HG03469 (cell line): Measurements from ENCODE around the gene ABCC9.
"Not testable (repeated sequence)": the region's sequence is repeated elsewhere in the genome, so short reads cannot be mapped to it uniquely, and the experiment has no call there.

Experiments used
- ATAC-seq: cut with Tn5 transposase; IDR thresholded peaks from one replicate; pipeline ENCODE4 v1.9.1; 2021; ENCODE audit warnings: mild to moderate bottlenecking, moderate library complexity, moderate number of reproducible peaks; ENCODE audit not compliant: unreplicated experiment

ABCC9 gene

DNA sequence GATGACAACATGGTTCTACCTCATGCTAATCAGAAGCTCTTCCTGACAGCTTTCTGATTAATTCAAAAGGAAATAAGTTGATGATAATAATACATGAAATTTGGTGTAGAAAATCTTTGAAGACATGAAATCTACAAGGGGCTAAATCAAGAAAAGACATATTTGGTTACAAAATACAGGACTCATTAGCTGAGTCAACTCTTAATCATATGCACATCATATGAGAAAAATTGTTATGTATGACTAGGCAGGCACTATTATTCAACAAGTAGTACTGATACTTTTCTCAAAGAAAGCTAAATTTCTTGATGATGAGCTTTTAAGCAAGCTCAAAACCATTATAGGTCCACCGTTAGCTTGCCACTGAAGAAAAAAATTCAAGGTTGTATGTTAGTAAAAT, 7.1 kb downstream of the ABCC9 start:
- no peak for ATAC-seq

DNA sequence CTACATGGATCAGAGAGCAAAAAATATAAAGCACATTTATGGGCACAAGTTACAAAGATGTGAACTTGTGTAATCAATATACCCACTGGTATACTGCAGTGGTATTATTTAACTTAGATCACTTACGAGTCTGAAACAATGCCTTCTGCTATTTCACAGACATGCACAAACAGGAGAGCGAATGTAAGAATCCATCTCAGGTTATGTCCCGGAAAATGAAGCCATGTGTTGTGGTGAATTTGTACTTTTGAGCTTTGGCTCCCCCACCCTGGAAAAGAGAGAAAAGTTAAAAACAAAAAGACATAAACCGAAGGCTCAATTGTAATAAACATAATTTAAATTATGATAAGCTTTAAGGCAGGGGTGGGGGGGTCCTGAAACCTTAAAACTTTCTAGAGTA, 7.6 kb downstream of the ABCC9 start:
- ATAC-seq = no peak

DNA sequence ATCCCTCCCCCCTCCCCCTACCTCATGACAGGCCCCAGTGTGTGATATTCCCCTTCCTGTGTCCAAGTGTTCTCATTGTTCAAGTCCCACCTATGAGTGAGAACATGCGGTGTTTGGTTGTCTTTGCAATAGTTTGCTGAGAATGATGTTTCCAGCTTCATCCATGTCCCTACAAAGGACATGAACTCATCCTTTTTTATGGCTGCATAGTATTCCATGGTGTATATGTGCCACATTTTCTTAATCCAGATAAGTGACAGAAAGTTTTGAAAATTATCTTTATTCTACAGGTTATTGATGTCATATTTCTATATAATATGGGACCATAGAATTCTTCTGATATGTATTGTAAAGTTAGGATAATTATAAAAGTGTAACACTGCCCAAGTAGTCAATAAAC, 11.3 kb downstream of the ABCC9 start:
- ATAC-seq = not testable (repeated sequence)

DNA sequence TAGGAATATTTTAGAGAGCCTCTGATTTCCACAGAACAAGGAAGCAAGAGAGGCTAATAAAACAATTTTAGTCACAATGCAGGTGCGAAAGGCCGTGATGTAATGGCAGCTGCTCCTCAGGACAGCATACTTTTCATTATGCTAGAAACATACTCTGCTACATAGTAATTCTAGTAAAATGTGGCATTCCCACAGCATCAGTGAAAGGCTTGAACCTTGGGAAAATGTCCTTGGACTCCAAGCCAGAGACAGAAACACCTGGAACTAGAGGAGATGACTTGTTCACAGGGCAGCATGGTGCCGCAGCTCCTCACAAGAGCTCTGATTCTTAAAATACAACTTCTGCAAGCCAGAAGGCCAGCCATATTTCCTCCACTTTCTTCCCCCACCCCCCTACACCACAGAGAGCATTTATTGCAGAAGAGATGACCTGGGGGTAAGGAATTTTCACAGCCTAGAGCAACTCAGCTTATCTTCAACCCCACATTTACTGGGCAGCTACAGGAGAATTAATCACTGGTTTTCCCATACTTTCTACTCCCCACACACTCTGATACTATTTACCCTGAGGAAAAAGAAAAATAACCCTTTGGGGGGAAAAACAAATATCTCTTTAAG, 15.8 kb downstream of the ABCC9 start:
- no peak for ATAC-seq

DNA sequence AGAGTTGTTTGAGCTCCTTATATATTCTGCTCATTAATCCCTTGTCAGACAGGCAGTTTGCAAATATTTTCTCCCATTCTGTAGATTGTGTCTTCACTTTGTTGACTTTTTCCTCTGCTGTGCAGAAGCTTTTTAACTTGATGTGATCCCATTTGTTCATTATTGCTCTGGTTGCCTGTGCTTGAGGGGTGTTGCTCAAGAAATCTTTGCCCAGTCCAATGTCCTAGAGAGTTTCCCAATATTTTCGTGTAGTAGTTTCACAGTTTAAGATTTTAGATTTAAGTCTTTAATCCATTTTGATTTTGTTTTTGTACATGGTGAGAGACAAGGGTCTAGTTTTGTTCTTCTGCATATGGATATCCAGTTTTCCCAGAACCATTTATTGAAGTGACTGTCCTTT, 19.8 kb downstream of the ABCC9 start:
- ATAC-seq = no peak

DNA sequence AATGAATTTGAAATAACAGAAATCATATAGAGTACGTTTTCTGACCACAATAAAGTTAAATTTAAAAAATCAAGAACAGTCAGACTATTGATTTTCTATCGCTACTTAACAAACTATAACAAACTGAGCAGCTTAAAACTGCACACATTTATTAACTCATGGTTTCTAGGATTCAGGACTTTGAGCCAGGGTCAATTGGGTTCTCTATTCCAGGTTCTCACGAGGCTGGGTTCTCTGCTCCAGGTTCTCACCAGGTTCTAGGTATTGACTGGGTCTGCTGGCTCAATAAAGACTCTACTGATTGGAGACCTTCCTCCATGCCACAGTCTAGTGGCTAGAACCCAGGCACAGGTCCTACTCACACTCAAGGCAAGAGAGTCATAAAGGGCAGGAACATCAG, 22.8 kb downstream of the ABCC9 start:
- no peak for ATAC-seq

DNA sequence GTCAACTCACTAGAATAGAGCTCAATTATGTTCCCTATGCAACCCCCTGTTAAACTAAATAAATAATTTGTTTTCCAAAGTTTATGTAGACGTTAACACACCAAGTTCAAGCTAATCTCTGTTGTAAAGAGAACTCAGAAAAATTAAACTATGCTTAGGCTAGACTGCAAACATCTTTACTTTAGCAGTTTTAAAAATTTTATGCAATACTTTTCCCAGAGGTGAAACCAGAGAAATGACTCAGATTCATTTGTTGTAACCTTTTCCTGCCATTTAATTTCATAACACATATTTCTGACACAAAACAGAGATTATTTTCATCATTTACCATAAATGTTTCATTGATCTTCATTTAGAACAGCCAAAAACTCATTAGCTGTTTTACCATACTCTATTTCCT, 27.4 kb downstream of the ABCC9 start:
- ATAC-seq = no peak

DNA sequence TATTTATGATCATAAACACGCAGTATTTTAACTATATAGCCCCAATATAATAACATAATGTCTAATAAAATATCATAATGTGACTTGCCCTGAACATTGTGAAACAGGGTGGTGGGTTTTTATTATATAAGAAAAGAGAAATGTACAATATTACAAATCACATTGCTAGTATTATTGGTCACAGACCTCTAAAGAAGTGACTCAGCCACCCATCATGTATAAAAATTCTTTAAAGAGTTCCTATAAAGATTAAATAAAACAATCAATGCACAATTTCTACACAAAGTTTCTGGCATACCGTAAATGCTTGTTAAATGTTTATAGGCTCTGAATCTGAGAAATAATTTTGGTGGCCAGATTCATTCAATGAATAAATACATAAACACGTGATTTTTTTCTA, 28.9 kb downstream of the ABCC9 start:
- no peak for ATAC-seq

DNA sequence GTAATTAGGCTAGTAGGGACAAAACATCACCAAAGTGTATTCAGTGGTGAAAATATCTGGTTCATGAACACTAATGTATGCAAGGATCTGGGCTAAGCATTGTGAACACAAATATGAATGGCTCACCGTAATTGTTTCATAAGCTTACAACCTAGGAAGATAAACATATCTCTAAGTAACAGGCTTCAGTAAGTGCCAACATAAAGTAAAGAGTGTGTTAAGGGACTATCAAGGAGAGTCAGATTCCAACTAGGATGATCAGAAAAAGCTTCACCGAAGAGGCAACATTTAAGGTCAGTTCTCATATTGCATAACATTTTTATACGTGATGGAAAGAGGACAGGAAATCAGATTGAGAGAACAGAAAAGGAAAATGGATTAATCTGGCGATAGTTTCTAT, 29.4 kb downstream of the ABCC9 start:
- ATAC-seq = no peak

DNA sequence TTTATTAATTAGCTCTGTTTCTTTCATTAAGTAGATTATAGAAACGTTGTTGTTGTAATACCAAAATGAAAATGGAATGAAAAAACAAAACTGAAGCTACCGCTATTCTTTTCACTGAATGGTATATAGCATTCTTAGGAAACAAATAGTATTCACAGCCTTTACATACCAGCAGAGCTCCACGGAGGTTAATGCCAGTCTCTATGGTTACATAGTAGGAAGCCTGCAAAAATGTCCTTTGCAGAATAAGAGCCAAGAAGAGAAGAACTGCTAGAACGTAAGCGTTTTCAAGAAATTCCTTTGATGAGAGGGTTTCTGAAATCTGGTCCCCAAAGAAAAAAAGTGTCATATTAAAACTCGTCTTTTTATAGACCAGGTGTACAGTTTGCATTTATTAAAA, 30.6 kb downstream of the ABCC9 start:
- no peak for ATAC-seq

DNA sequence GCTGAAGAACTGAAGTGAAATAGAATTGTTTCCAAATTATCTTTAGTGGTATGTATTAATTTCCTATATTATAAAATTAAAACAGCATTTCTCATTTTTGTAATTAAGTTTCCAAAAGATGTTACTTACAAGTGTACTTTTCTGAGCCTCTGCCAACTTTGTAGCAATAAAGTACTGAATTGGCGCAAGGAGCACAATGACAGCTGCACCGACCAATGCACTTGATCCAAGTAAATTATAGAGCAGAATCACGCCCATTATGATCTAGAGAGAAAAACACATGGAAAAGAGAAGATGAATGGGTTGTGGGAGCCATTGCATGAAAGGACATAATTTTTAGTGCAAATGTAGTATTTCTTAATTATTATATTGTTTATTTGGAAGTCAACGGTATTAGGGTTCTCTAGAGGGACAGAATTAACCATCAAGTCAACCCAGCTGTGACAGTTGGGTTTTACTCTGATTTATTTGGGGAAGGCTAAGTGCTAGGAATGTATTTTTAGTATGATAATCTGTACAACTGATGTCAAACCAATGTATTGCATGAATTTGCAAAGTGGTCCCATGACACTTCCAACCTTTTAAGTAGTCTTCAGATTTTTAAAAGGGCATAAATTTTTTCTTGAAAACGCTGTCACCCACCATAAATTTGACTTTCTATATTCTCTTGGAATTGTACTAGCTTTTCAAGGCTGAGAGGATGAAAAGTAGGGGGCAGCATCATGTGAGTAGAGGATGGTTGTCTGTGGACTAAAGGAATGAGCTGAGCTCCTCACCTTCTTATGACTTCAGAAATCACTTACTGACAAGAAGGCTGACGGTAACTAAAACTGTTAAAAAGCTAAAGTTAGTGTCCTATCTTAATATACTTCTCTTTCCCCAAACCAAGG, 33.0 kb downstream of the ABCC9 start:
- no peak for ATAC-seq

DNA sequence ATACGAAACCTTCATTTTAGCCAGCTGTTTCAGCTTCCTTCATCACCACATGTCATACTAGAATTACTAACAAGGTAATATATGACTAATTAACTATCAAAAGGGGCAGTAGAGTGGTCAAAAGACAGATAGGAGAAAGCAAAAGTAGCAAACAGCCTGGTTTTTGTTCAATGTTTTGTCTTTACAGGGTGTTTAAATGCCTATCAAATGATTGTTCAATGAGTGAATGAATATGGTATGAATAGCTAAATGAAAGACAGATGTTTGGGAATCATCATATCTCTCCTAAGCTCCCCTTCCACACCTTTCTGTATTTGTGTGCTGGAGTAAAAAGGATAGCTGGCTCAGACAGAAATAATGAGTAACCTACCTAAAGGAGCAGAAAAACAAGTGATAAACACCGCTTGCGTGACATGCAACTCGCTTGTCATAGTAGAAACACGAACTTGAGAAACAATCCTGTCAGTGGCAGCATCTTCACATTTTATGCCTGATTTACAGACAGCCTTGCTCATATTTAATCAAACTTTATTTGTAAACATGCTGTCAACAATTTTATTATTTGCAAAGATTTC, 34.2 kb downstream of the ABCC9 start:
- ATAC-seq = no peak

DNA sequence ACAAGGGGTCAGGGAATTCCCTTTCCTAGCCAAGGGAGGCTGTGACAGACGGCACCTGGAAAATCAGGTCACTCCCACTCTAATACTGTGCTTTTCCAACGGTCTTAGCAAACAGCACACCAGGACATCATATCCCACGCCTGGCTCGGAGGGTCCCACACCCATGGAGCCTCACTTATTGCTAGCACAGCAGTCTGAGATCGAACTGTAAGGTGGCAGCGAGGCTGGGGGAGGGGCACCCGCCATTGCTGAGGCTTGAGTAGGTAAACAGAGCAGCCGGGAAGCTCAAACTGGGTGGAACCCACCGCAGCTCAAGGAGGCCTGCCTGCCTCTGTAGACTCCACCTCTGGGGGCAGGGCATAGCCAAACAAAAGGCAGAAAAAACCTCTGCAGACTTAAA, 41.7 kb downstream of the ABCC9 start:
- ATAC-seq = not testable (repeated sequence)

DNA sequence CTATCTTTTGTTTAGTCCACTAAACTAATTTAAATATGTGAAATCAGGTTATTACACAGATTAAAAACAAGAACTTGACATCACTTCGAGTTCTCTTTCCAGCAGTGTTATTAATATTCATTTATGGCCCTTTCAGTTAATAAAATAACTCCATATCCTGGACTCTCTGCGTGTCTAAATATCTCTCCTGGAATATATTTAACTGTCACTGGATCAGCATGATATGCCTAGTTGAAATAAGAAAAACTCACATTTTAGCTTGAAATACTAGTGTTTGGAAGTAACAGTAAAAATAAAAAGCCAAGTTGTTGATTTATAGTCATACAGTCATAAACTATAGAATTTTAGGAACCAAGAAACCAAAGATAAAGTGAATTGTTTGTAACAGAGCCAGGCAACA, 45.6 kb downstream of the ABCC9 start:
- ATAC-seq = no peak

DNA sequence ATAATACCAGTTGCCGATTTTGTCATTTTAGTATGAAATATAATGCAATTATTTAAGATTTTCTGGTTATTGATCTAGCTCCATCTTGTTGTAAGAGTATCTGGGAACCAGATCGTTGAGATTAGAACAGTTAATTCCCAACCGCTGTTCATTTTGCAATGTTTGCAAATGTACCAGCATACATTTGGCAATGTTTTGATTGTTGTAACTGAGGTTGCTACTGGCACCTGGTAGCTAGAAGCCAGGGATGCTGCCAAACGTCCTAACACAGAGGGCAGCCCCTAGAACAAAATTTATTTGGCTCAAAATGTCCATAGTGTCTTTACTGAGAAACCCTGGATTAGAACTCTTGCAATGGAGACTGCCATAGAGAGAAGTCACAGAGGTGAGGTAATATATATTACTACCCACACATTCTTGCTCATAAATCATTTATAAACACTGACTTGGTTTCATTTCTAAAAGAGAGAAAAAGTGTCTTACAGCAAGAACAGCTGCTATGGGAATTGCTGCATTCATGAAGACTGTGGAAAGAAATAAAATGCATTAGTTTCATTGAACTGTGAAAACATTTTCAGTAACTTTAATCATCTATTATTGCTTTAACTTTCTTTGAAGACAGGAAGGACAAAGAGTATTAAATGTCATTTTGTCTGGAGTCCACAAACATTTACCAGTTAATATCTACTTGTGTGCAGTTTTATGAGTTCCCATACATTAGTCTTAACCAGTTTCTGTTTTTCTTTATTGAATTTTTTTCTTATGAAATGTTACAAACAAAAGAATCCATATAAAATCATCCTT, 46.2 kb downstream of the ABCC9 start:
- ATAC-seq = no peak

DNA sequence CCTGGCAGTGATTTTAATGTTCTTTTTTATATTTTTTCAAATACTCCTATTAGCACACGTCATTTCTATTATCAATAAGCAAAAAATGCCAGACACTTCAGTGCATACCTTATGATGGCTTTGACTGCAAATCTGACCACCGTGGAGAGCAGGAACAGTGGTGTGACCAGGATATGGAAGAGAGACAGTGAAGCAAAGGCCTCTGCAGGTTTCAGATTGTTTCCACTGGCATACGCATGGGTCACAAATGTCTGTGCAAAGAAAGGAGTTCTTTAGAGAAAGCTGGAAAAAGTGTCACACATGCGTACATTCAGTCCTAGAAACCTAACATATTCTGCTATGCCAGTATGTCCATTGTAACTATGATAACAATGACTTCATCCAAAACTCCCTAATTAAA, 47.3 kb downstream of the ABCC9 start:
- ATAC-seq = no peak

DNA sequence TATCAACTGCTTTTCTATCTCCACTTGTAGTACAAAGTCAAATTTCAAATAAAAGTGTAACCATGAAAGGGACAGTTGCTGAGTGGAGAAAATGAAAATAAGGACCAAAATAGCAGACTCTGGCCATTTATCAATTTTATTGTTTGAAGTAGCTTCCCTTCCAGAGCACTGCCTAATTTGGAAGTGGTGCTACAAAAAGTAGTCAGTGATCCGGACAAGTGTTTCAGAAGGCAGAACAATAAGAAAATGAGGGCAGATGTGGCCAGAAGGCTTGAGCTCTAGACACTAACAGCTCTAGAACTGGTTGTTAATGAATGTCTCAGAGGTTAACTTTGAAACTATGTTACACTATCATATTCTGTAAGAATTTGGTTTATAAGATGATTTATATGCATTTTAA, 48.9 kb downstream of the ABCC9 start:
- no peak for ATAC-seq

DNA sequence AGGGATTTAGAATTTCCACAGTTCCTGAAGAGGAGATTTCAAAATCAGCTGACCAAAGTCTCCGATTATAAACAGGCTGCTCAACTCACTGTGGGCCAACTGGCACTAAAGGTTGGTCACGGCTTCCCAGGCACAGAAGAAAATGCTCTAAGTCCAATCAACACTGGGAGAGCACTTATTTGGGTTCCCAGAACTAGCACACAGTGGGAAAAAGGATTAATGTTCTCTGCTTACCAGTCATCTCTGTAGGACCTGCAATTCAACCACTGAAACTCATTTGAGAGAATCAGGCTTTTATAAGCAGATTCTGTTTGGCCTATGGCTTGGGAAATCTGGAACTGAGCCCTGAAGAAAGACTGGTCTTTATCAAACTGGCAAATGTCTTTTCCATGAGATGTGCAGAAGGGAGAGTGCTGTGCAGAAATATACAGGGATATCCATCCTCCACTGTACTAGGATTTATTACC, 49.4 kb downstream of the ABCC9 start:
- ATAC-seq = no peak

DNA sequence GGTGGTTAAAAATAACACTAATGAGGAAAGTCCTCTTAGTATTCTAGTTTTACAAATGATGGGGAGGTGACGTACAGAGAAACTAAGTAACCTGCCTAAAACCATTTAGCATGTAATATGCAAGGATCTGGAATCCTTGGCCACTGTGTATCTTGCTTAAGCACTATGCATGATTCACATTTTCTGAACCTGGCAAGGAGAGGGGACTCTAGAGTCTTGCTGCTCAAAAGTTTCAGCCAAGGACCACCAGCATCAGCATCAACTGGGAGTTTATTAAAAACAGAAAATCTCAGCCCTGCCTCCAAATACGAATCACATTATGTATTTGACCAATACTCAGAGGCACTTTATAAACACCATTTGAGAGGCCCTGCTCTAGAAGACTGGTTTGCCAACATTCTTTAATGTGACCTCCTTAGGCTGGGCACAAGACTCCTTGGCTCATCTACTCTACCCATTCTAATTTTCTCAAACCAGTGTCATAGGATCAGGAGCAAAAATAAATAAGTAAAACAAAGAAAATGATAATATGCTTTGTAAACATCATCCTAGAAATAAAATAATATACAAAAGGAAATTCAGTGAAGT, 52.9 kb downstream of the ABCC9 start:
- ATAC-seq = no peak

DNA sequence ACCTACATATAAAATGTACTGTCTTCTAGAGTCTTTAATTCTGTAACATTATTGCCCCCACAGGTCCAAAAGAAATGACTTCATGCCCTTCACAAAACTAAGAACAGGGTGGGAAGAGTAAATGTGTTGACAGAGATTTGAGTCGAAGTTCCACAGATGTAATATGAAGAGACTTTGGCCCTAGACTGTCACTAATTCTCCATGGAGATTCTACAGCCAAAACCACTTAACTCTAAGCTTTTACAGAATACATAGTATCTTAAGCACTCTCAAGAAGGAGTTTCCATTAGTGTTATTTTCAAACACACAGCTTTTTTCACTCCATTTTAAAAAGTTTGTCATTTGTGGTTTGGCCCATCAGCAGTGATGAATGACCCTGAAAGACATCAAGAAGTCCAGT, 56.3 kb downstream of the ABCC9 start:
- no peak for ATAC-seq

DNA sequence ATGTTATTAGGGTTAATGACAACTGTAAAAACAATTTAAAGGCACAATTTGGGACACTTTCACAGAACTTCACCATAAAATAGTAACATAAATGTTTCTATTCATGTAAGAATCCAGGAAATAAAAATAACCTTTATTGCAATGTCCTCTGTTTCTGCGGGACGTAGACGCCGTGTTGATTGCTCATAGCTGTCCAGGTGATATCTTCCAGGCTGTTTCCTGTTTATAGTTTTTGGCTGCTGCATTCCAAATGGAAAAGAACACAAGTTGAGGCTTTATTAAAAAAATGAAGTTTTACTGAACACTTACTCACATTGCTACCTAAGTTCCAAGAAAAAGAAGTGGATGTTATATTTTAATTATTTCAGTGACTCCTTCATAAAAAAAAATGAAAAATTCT, 58.6 kb downstream of the ABCC9 start:
- no peak for ATAC-seq
